Renal pelvis (tissue), 4 donors: ENCODE results near the gene COL11A2. TPM values are rescaled to one million over a fixed set of nuclear protein-coding genes. Genes with fewer than 3 reads are reported as not detected.
"Not testable (repeated sequence)": the region's sequence is repeated elsewhere in the genome, so short reads cannot be mapped to it uniquely, and the experiment has no call there.

Source experiments
- DNase-seq: peaks from one replicate; pipeline ENCODE4 v3.0.0-alpha.2; 2013
- polyA plus RNA-seq, 3 donors: library from polyadenylated mRNA; unstranded; fragments of 120-200 nt; gene quantifications; one replicate each; pipeline ENCODE4 v1.2.1, GENCODE V29; 2013; ENCODE audit not compliant: insufficient read length in 3 of 3

The COL11A2 gene
- polyA plus RNA-seq, 3 donors, result 4.8 to 7.7 (median 5.8) TPM

DNA sequence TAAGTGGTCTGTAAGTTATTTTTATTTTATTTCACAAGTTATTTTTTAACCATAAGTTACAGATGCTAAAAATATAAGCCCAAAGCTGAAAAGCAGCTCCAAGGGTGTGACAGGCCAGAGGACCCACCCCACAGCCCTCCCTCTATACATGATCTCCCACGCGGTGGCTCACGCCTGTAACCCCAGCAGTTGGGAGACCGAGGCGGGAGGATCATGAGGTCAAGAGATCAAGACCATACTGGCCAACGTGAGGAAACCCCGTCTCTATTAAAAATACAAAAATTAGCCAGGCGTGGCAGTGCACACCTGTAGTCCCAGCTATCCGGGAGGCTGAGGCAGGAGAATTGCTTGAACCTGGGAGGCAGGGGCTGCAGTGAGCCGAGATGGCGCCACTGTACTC, 32.2 kb downstream of the COL11A2 start:
- DNase-seq, result no peak

GRCh38 chr6:33156964-33157363, 35.3 kb downstream of the COL11A2 start:
- no peak for DNase-seq

DNA sequence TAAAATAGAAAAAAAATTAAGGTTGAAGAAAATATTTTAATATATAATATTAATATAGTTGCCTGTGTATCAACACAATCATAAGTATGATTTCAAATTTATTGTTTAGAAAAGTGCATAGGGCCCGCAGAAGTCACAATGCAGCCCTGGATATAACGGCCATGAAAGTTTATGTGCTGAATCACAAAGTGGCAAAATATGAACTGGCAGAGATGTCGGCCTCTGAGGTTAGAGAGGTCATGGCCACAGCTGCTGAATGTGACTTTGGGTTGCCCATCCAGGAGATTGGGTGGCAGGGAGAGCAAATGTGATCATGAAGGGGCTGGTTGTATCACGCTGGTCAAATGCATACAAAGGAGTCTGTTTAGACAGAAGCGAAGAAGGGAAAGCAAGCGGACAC, 35.7 kb downstream of the COL11A2 start:
- DNase-seq, result no peak

- DNase-seq, result no peak
Observed at GRCh38 chr6:33154349-33154748, 37.9 kb downstream of the COL11A2 start.

DNA sequence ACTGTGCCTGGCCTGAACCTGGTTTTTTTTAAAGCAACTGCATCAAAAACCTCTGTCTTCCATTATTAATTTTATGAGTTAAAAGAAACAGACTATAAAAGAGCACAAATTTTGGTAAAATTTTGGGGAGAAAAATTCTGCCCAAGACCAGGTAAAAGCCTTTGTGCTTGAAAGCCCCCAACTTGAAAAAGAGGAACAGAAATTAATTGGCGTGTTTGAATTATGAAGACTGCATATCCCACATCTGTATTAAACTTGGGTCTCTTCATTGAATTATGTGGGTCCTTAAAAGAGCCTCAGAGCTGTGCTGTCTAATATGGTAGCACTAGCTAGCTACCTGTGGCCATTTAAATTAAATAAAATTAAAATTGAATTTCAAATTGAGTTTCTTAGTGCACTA, 41.2 kb downstream of the COL11A2 start:
- DNase-seq, result no peak

DNA sequence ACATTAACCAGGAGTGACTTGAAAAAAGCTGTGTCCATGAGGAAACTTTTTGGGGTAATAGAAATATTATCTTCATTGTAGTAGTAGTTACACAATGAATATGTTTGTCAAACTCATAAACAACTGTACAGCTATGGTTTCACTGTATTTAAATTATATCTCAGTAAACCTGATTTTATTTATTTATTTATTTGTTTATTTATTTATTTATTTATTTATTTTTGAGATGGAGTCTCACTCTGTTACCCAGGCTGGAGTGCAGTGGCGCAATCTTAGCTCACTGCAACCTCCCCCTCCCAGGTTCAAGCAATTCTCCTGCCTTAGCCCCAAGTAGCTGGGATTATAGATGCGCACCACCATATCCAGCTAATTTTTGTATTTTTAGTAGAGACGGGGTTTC, 41.7 kb downstream of the COL11A2 start:
- DNase-seq, result not testable (repeated sequence)

- DNase-seq, result peak; percentile 55
Observed at GRCh38 chr6:33147807-33148666, 44.2 kb downstream of the COL11A2 start.

DNA sequence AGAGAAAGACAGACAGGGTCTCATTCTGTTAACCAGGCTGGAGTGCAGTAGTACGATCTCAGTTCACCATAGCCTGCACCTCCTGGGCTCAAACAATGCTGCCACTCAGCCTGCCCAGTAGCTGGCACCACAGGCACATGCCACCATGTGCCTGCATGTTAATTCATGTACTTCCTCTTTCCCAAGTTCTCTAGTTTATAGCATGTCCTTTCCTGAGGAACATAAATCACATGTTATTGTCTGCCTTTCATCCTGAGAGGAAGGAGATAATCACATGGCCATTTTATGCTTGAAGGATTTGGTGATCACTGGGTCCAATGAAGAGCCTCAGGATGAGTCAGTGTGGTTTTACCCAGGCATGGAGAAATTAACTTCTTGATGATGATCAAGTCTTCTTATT, 47.9 kb downstream of the COL11A2 start:
- peak; percentile 19 for DNase-seq

GRCh38 chr6:33143113-33143770, 49.0 kb downstream of the COL11A2 start:
- DNase-seq, result no peak

GRCh38 chr6:33142501-33143070, 49.7 kb downstream of the COL11A2 start:
- no peak for DNase-seq

DNA sequence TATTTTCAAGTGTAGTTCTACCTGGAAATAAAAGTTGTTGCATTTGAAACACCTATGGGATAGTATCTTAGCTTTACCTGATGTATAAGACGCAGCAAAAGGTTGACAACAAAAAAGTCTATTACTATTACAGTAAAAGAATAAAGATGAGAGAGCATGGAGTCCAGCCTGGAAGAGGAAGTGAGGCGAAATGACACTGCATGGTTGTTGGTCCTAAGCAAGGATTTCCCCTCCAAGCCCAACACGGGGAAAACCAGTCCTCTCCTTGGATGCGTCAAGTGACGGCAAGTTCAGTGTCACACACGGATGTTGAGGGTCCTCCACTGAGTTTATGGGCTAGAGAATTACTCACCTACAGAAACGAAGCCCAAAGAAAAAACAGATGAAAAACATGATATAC, 51.7 kb downstream of the COL11A2 start:
- no peak for DNase-seq

- no peak for DNase-seq
Observed at GRCh38 chr6:33139596-33140206, 52.6 kb downstream of the COL11A2 start.

- peak; percentile 28 for DNase-seq
Observed at GRCh38 chr6:33136310-33136900, 55.9 kb downstream of the COL11A2 start.

DNA sequence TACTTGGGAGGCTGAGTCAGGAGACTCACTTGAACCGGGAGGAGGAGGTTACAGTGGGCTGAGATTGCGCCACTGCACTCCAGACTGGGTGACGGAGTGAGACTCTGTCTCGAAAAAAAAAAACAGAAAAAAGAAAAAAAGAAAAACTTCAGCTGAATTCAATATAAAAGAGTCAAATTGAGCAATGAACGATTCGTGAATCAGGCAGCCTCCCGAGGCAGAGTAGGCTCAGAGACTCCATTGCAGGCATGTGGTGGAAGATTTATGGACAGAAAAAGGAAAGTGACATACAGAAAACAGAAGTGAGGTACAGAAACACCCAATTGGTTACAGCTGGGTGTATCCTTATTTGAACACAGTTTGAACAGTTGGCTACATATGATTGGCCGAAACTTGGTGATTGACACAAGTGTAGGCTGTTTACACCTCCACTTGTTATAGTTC, 60.2 kb downstream of the COL11A2 start:
- no peak for DNase-seq

- DNase-seq, result no peak
Observed at GRCh38 chr6:33128318-33128717, 63.9 kb downstream of the COL11A2 start.

GRCh38 chr6:33126101-33126714, 66.1 kb downstream of the COL11A2 start:
- peak; percentile 20 for DNase-seq

GRCh38 chr6:33124947-33125346, 67.3 kb downstream of the COL11A2 start:
- DNase-seq, result no peak

DNA sequence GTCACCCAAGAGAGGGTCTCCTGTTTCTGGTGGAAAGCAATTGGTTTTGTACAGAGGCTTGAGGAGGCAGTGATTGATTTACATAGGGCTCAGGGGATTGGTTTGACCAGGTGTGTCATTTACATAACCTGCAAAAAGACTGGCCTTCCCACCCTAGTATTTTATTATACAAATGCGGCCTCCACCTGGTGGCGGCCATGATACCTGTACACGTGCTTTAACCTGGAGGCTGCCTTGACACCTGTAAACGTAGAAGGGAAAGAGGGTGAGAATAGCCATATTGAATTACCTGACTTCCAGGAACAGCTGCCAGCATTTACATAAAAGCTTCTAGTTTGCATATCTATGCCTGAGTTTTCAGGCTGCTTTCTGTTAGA, 67.8 kb downstream of the COL11A2 start:
- DNase-seq, result no peak

DNA sequence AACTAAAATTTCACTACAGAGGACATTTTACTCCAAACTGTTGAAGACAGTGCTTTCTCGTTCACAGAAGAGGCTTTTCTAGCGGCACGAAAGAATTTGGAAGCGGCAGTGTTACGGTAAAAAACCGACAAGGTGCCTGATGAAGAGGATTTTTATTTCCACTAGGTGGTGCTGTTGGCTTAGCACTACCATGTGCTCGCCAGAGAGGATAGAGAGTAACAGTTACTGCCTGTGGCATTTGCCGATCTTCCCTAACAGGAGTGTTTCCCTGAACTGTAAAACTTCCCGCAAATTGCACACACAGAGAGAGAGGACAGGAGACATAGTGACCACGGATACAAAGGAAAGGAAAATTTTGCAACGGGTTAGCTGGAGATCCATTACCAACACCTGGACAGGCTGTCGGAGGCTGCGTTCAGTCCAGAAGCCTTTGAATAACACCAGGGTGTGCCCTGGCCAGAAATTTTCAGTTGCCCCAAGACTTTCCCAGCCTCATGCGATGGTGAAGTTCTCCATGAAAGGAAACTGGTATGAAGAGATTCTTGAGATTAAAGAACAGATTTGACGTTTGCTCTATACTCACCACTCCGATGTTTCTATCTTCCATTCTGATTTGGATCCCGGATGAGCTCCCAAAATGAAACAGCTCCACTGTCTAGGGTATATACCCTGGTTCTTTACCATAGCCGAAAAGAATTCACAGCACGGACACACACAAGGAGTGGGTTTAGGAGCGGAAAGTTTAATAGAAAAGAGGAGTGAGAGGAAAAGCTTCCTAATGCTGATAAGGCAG, 68.3 kb downstream of the COL11A2 start:
- no peak for DNase-seq

DNA sequence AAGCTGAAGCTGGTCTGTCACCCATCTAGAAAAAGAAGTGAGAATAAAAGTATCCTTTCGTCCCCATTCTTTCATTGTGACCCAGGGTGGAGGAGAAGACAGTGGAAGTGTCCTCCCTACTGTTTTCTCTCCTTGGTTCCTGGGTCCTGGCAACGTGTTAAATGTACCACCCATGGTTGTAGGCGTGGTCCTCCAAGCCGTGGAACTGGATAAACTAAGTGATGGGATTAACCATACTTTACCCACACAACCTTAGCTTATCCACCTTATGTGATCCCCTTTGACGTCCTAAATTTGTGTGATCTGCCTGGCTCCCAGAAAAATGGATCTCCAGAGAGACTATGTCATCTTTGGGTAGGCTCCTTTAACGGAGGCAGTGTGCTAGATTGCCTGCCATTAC, 69.1 kb downstream of the COL11A2 start:
- no peak for DNase-seq

DNA sequence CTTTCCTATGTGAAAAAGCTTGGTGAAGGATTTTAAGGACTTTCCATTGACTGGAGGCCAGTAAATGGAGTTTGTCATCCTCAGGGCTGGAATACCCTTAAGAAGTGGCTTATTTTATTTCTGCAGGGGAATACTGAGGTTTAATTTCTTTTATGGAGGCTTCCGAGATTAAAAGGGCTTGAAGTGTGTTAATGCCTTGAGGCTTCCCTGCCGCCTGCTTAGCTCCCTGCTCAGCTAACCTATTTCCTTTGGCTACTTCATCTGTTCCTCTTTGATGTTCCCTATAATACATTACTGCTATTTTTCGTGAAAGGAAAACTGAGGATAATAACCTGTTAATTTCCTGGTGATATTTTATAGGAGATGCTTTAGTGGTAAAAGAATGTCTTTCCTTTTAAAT, 72.3 kb downstream of the COL11A2 start:
- DNase-seq, result no peak
